HL-60 (cell line): ENCODE data around the gene NDUFAF2.

Experiments used
- GABPA ChIP-seq: IDR thresholded peaks from 2 replicates; pipeline ENCODE4 v1.6.1; 2012; ENCODE audit warnings: low read depth
- POLR2AphosphoS5 ChIP-seq: IDR thresholded peaks from 2 replicates; pipeline ENCODE4 v1.6.1; 2012; ENCODE audit warnings: low read depth
- SPI1 ChIP-seq: IDR thresholded peaks from 2 replicates; pipeline ENCODE4 v1.6.1; 2012; ENCODE audit warnings: low read depth, mild to moderate bottlenecking, borderline replicate concordance
- TF ChIP-seq, protein P1 (sequence below): IDR thresholded peaks from one replicate; pipeline ENCODE4 v1.5.1; 2011; ENCODE audit warnings: low read length, control low read depth, inconsistent platforms; ENCODE audit not compliant: insufficient read depth
- TF ChIP-seq, protein P2 (sequence below): IDR thresholded peaks from 2 replicates; pipeline ENCODE4 v1.6.1; 2012; ENCODE audit warnings: low read depth; ENCODE audit not compliant: insufficient replicate concordance

- TF ChIP-seq, protein P1, sequence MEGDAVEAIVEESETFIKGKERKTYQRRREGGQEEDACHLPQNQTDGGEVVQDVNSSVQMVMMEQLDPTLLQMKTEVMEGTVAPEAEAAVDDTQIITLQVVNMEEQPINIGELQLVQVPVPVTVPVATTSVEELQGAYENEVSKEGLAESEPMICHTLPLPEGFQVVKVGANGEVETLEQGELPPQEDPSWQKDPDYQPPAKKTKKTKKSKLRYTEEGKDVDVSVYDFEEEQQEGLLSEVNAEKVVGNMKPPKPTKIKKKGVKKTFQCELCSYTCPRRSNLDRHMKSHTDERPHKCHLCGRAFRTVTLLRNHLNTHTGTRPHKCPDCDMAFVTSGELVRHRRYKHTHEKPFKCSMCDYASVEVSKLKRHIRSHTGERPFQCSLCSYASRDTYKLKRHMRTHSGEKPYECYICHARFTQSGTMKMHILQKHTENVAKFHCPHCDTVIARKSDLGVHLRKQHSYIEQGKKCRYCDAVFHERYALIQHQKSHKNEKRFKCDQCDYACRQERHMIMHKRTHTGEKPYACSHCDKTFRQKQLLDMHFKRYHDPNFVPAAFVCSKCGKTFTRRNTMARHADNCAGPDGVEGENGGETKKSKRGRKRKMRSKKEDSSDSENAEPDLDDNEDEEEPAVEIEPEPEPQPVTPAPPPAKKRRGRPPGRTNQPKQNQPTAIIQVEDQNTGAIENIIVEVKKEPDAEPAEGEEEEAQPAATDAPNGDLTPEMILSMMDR = no peak
- TF ChIP-seq SPI1 = no peak
- TF ChIP-seq GABPA = no peak
- no peak for TF ChIP-seq POLR2AphosphoS5
- TF ChIP-seq, protein P2, sequence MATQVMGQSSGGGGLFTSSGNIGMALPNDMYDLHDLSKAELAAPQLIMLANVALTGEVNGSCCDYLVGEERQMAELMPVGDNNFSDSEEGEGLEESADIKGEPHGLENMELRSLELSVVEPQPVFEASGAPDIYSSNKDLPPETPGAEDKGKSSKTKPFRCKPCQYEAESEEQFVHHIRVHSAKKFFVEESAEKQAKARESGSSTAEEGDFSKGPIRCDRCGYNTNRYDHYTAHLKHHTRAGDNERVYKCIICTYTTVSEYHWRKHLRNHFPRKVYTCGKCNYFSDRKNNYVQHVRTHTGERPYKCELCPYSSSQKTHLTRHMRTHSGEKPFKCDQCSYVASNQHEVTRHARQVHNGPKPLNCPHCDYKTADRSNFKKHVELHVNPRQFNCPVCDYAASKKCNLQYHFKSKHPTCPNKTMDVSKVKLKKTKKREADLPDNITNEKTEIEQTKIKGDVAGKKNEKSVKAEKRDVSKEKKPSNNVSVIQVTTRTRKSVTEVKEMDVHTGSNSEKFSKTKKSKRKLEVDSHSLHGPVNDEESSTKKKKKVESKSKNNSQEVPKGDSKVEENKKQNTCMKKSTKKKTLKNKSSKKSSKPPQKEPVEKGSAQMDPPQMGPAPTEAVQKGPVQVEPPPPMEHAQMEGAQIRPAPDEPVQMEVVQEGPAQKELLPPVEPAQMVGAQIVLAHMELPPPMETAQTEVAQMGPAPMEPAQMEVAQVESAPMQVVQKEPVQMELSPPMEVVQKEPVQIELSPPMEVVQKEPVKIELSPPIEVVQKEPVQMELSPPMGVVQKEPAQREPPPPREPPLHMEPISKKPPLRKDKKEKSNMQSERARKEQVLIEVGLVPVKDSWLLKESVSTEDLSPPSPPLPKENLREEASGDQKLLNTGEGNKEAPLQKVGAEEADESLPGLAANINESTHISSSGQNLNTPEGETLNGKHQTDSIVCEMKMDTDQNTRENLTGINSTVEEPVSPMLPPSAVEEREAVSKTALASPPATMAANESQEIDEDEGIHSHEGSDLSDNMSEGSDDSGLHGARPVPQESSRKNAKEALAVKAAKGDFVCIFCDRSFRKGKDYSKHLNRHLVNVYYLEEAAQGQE = no peak
These were observed 75.4 kb downstream of the NDUFAF2 start for GRCh38 chr5:61020415-61020814.
